Measurements from ENCODE around the gene RETN. TPM values are rescaled to one million over a fixed set of nuclear protein-coding genes. Genes with fewer than 3 reads are reported as not detected.

RETN gene
- total RNA-seq = not detected in 2 replicates

GRCh38 chr19:7668842-7669241 is at the start of gene RETN:
Gene RETN (plus strand): TSS chr19:7669049. CDS start chr19:7669327, 278 bp downstream.

DNA sequence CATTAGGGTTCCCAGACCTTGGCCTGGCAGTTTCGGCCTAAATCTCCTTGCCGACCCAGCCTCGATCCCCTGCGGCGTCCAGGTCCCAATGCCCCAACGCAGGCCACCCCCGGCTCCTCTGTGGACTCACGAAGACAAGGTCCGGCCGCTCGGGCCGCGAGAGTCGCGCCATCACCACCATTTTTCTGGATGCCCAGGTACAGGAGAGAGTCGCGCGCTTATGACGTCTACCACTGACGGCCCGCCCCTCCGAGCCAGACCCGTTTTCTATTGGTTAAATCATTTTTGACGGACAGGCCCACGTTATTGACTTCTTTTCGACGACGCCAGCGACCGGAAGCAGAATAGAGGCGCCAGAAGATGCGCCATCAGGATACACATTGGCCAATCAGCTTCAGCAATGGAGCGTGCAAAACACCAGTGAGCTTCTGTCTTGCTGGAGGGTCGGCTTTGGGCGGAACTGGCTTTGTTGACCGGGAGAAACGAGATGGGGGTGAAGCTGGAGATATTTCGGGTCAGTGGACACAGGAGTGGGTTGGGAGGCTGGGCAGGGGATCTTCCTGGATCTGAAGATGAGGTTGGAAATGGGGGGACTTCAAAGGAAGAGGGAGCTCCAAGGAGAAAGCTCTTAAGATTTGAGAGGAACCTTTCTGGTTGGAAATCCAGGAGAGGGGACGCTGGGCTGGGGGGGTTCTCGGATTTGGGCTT is 39.3 kb upstream of the RETN start, which contains the start of the genes PET100 and XAB2:
TSS of gene PET100 (plus strand) at position 447 of the 708 bp plus-strand sequence. CDS start at position 488, 41 bp downstream.
TSS of gene XAB2 (minus strand) at position 199 of the 708 bp plus-strand sequence. CDS start at position 181, 18 bp downstream.

GRCh38 chr19:7633698-7634097 is 35.2 kb upstream of the RETN start, which contains the start of gene PCP2:
Gene PCP2 (minus strand): TSS chr19:7633719. CDS start chr19:7633457, 262 bp downstream.

GRCh38 chr19:7636691-7637373 is 32.0 kb upstream of the RETN start, which contains the start of gene STXBP2:
Gene STXBP2 (plus strand): TSS chr19:7637110. CDS start chr19:7637150, 40 bp downstream.

GRCh38 chr19:7676854-7677253 is 8.0 kb downstream of the RETN start, which contains the start of gene MCEMP1:
Gene MCEMP1 (plus strand): TSS chr19:7677090. CDS start chr19:7677121, 31 bp downstream.

GRCh38 chr19:7680606-7681339 is 11.9 kb downstream of the RETN start, which contains the start of gene TRAPPC5:
Gene TRAPPC5 (plus strand): TSS chr19:7680833. CDS start chr19:7682254, 1,421 bp downstream.

DNA sequence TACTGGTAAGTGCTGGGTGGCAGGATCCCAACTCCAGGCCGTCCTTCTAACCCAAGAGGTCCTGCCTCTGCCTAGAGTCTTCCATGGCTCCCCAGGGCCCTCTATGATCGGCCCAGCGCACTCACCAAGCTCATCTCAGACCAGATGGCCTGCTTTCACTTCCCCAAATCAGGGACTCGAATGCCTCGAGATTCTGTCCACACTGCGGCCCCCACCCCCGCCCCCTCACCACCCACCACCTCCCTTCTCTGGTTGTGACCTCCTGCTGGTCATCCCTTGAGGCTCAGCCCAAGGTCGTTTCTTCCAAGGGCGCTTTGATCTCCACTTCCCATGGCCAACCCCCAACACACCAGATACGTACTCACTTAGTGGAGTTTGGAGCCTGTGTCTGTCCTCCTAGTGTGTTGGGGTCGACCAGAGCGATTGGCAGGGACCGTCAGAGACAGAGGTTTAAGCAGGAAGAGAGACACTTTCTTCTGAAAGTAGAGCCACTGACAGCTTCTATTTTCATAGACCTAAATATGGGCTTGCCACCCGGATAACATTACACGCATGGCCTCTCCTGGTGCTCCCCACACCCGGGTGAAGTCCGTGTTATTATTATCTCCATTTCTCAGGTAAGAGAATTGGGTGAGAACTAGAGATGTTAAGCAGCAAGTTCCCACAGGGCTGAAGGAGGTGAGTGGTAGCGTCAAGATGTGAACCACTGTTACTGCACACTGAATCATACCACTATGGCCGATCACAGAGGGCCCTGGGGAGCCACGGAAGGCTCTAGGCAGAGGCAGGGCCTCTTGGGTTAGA is 33.0 kb downstream of the RETN start, which contains the start of gene FCER2:
TSS of gene FCER2 (minus strand) at position 478 of the 804 bp plus-strand sequence. CDS start 2,371 bp downstream, outside the sequence.

Other genes starting within 250 kb of the RETN start
- gene PEX11G, start 180.0 kb upstream of the RETN start, total RNA-seq = 1.5 TPM in 2 replicates
- 10.9 and 11.2 TPM in 2 replicates for gene ZNF358, start 152.9 kb upstream of the RETN start, total RNA-seq
- gene MCOLN1, start 146.4 kb upstream of the RETN start, total RNA-seq = 3.4 and 4.9 TPM in 2 replicates
- gene PNPLA6, start 133.3 kb upstream of the RETN start, total RNA-seq = 56.2 and 65.2 TPM in 2 replicates
- 0.11 TPM in 1 of 2 replicates, not detected in the other for gene CAMSAP3, start 73.2 kb upstream of the RETN start, total RNA-seq
- 19.0 and 22.6 TPM in 2 replicates for gene XAB2, start 39.5 kb upstream of the RETN start, total RNA-seq
- gene PET100, start 39.3 kb upstream of the RETN start, total RNA-seq = 34.4 and 36.3 TPM in 2 replicates
- not detected in 2 replicates for gene PCP2, start 35.3 kb upstream of the RETN start, total RNA-seq
- gene STXBP2, start 31.9 kb upstream of the RETN start, total RNA-seq = 19.8 and 28.3 TPM in 2 replicates
- not detected in 2 replicates for gene MCEMP1, start 8.0 kb downstream of the RETN start, total RNA-seq
- 111 and 133 TPM in 2 replicates for gene TRAPPC5, start 11.8 kb downstream of the RETN start, total RNA-seq
- not detected in 2 replicates for gene FCER2, start 33.1 kb downstream of the RETN start, total RNA-seq
- under 0.01 and 0.76 TPM in 2 replicates for gene CLEC4G, start 63.1 kb downstream of the RETN start, total RNA-seq
- gene CD209, start 78.5 kb downstream of the RETN start, total RNA-seq = 0.11 and 0.26 TPM in 2 replicates
- gene CLEC4M, start 94.2 kb downstream of the RETN start, total RNA-seq = 146 and 160 TPM in 2 replicates
- gene EVI5L, start 161.2 kb downstream of the RETN start, total RNA-seq = 6.8 and 7.3 TPM in 2 replicates
- not detected in 2 replicates for gene PRR36, start 205.3 kb downstream of the RETN start, total RNA-seq
- 0.33 and 0.43 TPM in 2 replicates for gene LRRC8E, start 219.5 kb downstream of the RETN start, total RNA-seq
- gene MAP2K7, start 234.8 kb downstream of the RETN start, total RNA-seq = 9.6 and 11.0 TPM in 2 replicates
- 0.22 TPM in 1 of 2 replicates, not detected in the other for gene TGFBR3L, start 245.8 kb downstream of the RETN start, total RNA-seq